Keratinocyte (primary cell): Measurements from ENCODE around the gene ALLC. TPM values are rescaled to one million over a fixed set of nuclear protein-coding genes. Genes with fewer than 3 reads are reported as not detected.

Experiments
- DNase-seq: peaks from one replicate; pipeline ENCODE4 v3.0.0-alpha.2; 2011; ENCODE audit warnings: low read depth, missing footprints, low spot score
- FAIRE-seq: peaks from 2 replicates; lab custom pipeline; 2011; peaks lifted over from hg19 to GRCh38; lab: Jason Lieb, UNC
- H2AFZ ChIP-seq: 2 replicates; pipeline ENCODE4 v1.6.0; 2012; ENCODE audit warnings: low read length, control low read depth, inconsistent platforms; ENCODE audit not compliant: control insufficient read depth
- H3K27ac ChIP-seq: 2 replicates; pipeline ENCODE4 v1.5.1; 2011; ENCODE audit warnings: low read length; ENCODE audit not compliant: control insufficient read depth, insufficient read depth
- H3K27me3 ChIP-seq: 3 replicates; pipeline ENCODE4 v1.6.0; 2011; ENCODE audit warnings: low read length; ENCODE audit not compliant: control insufficient read depth, insufficient read depth; ENCODE audit errors: extremely low read depth
- H3K36me3 ChIP-seq, 2 experiments: 2 replicates in 1 of 2; 3 replicates in 1 of 2; pipeline ENCODE4 v1.5.1; 2011; ENCODE audit warnings: low read length in 2 of 2, mild to moderate bottlenecking in 1 of 2; ENCODE audit not compliant: control insufficient read depth in 2 of 2, insufficient read depth in 2 of 2; ENCODE audit errors: extremely low read depth in 1 of 2
- H3K4me1 ChIP-seq: 3 replicates; pipeline ENCODE4 v1.5.1; 2011; ENCODE audit warnings: low read length; ENCODE audit not compliant: control insufficient read depth, insufficient read depth; ENCODE audit errors: extremely low read depth
- H3K4me2 ChIP-seq: 3 replicates; pipeline ENCODE4 v1.6.0; 2011; ENCODE audit warnings: low read depth, low read length; ENCODE audit not compliant: control insufficient read depth, insufficient read depth; ENCODE audit errors: extremely low read depth
- H3K4me3 ChIP-seq, 3 experiments: fragments of 200-600 bp in 1 of 3; sonication (generic) in 1 of 3; 2 replicates in 2 of 3; 3 replicates in 1 of 3; pipeline ENCODE4 v1.5.1; 2011 to 2016; ENCODE audit warnings: low read length in 3 of 3, mild to moderate bottlenecking in 3 of 3, control low read depth in 2 of 3, inconsistent platforms in 1 of 3, low read depth in 1 of 3, mixed read lengths in 1 of 3, mixed run types in 1 of 3, moderate library complexity in 1 of 3; ENCODE audit not compliant: control insufficient read depth in 2 of 3, insufficient read depth in 2 of 3; ENCODE audit errors: extremely low read depth in 1 of 3
- H3K79me2 ChIP-seq: 2 replicates; pipeline ENCODE4 v1.6.0; 2012; ENCODE audit warnings: low read length; ENCODE audit not compliant: control insufficient read depth, insufficient read depth
- H3K9ac ChIP-seq: 3 replicates; pipeline ENCODE4 v1.6.0; 2011; ENCODE audit warnings: low read length; ENCODE audit not compliant: control insufficient read depth, insufficient read depth; ENCODE audit errors: extremely low read depth
- H3K9me1 ChIP-seq: 3 replicates; pipeline ENCODE4 v1.6.0; 2011; ENCODE audit warnings: low read length; ENCODE audit not compliant: control insufficient read depth, insufficient read depth; ENCODE audit errors: extremely low read depth
- H3K9me3 ChIP-seq: 2 replicates; pipeline ENCODE4 v1.5.1; 2012; ENCODE audit warnings: low read depth, low read length; ENCODE audit not compliant: control insufficient read depth
- H4K20me1 ChIP-seq: 3 replicates; pipeline ENCODE4 v1.6.0; 2011; ENCODE audit warnings: low read length; ENCODE audit not compliant: control insufficient read depth, insufficient read depth; ENCODE audit errors: extremely low read depth
- EZH2 ChIP-seq: IDR thresholded peaks from one replicate; pipeline ENCODE4 v1.6.1; 2012; ENCODE audit warnings: inconsistent platforms, mild to moderate bottlenecking, low read length, moderate library complexity
- dilution Hi-C: fragments of 300-500 bp; cut with MboI; formaldehyde crosslinking; loops from one replicate; pipeline ENCODE4 v1.7.0; 2020; ENCODE audit warnings: low sequenced_read_pairs; ENCODE audit not compliant: extremely low pct_ligation_motif_present
- polyA plus RNA-seq, 5 experiments: library from polyadenylated mRNA; depleted of rRNA in 3 of 5; stranded (reverse) in 3 of 5; stranded (forward) in 1 of 5; unstranded in 1 of 5; fragments of >200 nt; gene quantifications; 1 replicate in 1 of 5; 2 replicates in 3 of 5; 3 replicates in 1 of 5; pipeline versions ENCODE4 v1.2.1 to v1.2.3, GENCODE V29; 2011 to 2012; ENCODE audit warnings: missing spikeins in 2 of 5, low read depth in 1 of 5, low replicate concordance in 1 of 5
- TF ChIP-seq, protein P1 (sequence below), 3 experiments: IDR thresholded peaks in 1 of 3; conservative IDR thresholded peaks in 1 of 3; optimal IDR thresholded peaks in 1 of 3; 2 replicates in 2 of 3; 3 replicates in 1 of 3; pipeline versions ENCODE3 to v1.5.1; 2011; ENCODE audit warnings: low read length in 3 of 3, mild to moderate bottlenecking in 3 of 3, moderate library complexity in 2 of 3, control low read depth in 1 of 3, inconsistent platforms in 1 of 3; ENCODE audit not compliant: insufficient read depth in 2 of 3; ENCODE audit errors: extremely low read depth in 1 of 3

Gene ALLC
- polyA plus RNA-seq, 1 donor (not counting 4 experiments of a cell fraction or from before 2014, with no cell fraction given) = not detected

DNA sequence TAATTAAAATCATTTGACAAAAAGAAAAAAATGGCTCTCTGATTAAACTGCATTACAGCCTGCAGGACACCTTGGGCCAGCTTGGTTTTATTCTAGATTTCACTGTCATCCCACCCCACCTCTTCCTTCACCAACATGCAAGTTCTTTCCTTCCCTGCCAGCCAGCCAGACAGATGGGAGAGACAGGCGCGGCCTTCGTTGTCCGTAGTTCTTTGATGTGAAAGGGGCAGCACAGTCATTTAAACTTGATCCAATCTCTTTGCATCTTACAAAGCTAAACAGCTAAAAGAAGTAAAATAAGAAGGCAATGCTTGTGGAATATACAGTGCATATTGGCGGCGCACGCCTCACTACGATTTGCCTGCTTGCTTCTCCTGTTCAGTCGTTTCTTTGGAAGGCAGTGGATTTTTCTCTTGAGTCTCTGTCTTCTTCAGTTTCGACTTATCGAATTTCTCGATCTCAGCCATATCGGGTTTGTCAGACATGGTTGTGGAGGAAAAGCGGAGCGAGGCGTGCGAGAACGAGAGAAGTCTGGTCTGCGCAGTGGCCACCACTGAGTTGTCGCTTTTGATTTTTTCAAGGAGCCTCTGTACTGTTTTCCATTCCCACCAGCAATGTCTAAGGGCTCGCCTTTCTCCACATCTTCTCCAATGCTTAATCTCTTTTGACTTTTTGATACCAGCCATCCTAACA lies 40.7 kb upstream of the ALLC start:
- Histone ChIP-seq H3K36me3 (no peaks in the 10 kb centered on the region), H3K9me3 (no peaks in the 10 kb centered on the region), H4K20me1 (no peaks in the 10 kb centered on the region), H3K4me2 (no peak overlapping the region), H3K27ac (no peak overlapping the region), H3K4me1 (peaks cover 14% of the 10 kb centered on the region), H3K4me3 (no peak overlapping the region), H3K9me1 (no peaks in the 10 kb centered on the region), H3K79me2 (no peaks in the 10 kb centered on the region), H3K9ac (no peak overlapping the region), H3K27me3 (no peaks in the 10 kb centered on the region), H2AFZ (no peak overlapping the region)
- no peak for TF ChIP-seq EZH2
- TF ChIP-seq, protein P1, sequence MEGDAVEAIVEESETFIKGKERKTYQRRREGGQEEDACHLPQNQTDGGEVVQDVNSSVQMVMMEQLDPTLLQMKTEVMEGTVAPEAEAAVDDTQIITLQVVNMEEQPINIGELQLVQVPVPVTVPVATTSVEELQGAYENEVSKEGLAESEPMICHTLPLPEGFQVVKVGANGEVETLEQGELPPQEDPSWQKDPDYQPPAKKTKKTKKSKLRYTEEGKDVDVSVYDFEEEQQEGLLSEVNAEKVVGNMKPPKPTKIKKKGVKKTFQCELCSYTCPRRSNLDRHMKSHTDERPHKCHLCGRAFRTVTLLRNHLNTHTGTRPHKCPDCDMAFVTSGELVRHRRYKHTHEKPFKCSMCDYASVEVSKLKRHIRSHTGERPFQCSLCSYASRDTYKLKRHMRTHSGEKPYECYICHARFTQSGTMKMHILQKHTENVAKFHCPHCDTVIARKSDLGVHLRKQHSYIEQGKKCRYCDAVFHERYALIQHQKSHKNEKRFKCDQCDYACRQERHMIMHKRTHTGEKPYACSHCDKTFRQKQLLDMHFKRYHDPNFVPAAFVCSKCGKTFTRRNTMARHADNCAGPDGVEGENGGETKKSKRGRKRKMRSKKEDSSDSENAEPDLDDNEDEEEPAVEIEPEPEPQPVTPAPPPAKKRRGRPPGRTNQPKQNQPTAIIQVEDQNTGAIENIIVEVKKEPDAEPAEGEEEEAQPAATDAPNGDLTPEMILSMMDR (optimal IDR thresholded peaks at IDR 0.05 in 1 of 3, IDR thresholded peaks at IDR 0.05 in 1 of 3, conservative IDR thresholded peaks at IDR 0.05 in 1 of 3; ENCODE audit: extremely low read depth in 1 of 3, insufficient read depth in 2 of 3, low read length in 3 of 3) = no peak
- dilution Hi-C loops = no loop called here
- DNase-seq (no peak), FAIRE-seq (no peak)

DNA sequence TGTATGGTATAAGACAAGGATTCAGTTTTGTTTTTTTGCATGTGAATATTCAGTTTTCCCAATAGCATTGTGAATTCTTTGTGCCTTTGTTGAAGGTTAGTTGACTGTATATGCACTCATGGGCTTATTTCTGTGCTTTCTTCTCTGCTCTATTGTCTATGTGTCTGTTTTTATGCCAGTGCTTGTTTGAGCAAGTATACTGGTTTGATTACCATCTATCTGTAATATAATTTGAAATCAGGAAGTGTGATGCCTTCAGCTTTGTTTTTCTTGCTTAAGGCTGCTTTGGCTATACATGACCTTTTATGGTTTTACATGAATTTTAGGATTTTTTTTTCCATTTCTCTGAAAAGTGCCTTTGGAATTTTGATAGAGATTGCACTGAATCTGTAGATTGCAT lies 39.6 kb upstream of the ALLC start:
- no peaks in the 10 kb centered on the region for H3K27me3 ChIP-seq
- H3K27ac ChIP-seq = no peak overlapping the region
- FAIRE-seq = peak; percentile 71
- H3K9ac ChIP-seq = no peak overlapping the region
- dilution Hi-C loops = no loop called here
- peaks cover 14% of the 10 kb centered on the region for H3K4me1 ChIP-seq
- no peaks in the 10 kb centered on the region for H3K9me1 ChIP-seq
- no peak for TF ChIP-seq EZH2
- TF ChIP-seq, protein P1 (optimal IDR thresholded peaks at IDR 0.05 in 1 of 3, IDR thresholded peaks at IDR 0.05 in 1 of 3, conservative IDR thresholded peaks at IDR 0.05 in 1 of 3; ENCODE audit: extremely low read depth in 1 of 3, insufficient read depth in 2 of 3, low read length in 3 of 3) = no peak
- H2AFZ ChIP-seq = no peak overlapping the region
- no peaks in the 10 kb centered on the region for H4K20me1 ChIP-seq
- DNase-seq = no peak
- no peaks in the 10 kb centered on the region for H3K9me3 ChIP-seq
- H3K4me2 ChIP-seq = peak overlapping the region; percentile 22
- no peaks in the 10 kb centered on the region for H3K36me3 ChIP-seq
- H3K79me2 ChIP-seq = no peaks in the 10 kb centered on the region
- H3K4me3 ChIP-seq = no peak overlapping the region
